OCI-LY3 (cell line): ENCODE data around the gene SPATA21.
"Not testable (repeated sequence)": the region's sequence is repeated elsewhere in the genome, so short reads cannot be mapped to it uniquely, and the experiment has no call there.

Source experiments
- CTCF ChIP-seq: fragments of 200-600, 300-600 bp; sonication (generic); IDR thresholded peaks from 2 replicates; pipeline ENCODE4 v1.5.1; 2014; ENCODE audit warnings: antibody characterized with exemption, low read length, low read depth
- EZH2phosphoT487 ChIP-seq: fragments of 200-600 bp; shearing (Covaris generic); IDR thresholded peaks from 2 replicates; pipeline ENCODE4 v1.6.1; 2018; ENCODE audit warnings: antibody characterized with exemption, mixed run types, low read depth

DNA sequence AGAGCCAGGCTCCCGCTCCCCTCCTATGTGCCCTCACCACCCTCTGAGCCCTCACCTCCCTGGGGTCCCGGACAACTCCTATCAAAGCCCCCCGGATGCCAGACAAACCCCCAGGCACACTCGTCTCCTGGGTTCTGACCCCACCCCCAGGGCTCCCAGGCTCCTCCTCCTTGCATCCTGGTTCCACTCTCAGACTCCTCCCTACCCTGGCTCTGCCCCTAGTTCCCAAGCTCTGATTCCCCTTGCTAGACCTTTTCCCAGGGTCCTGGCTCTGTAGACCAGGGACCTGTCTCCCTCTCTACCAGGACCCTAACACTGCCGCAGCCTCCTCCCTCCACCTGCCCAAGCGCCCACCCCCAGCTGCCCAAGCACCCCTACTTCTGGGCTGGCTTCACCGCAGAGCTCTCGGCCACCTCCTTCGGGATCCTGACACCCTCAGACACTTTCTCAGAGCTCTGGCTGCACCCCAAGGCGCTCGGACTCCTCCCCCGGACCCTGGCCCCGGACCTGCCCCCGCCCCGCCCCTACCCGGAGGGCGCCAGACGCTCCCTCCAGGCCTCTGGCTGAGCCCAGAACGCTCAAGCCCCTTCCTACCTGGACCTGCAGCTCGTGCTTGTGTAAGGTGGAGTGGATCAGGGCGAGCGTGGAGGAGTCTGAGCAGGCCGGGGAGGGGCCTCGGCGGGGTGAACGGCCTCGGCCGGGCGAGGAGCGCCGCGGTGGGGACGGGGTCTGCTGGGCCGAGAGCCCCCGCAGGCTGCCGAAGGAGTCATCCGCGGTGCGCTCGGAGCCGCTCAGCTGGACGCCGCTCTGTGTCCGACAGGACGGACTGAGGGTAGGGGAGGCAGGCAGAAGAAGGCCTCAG, 46.6 kb upstream of the SPATA21 start:
- not testable (repeated sequence) for TF ChIP-seq CTCF, EZH2phosphoT487
